Measurements from ENCODE around the gene ITGB1. TPM values are rescaled to one million over a fixed set of nuclear protein-coding genes. Genes with fewer than 3 reads are reported as not detected.

Gene ITGB1
- total and polyA plus RNA-seq, 2 donors from 2014 or later = 156 to 410 TPM

DNA sequence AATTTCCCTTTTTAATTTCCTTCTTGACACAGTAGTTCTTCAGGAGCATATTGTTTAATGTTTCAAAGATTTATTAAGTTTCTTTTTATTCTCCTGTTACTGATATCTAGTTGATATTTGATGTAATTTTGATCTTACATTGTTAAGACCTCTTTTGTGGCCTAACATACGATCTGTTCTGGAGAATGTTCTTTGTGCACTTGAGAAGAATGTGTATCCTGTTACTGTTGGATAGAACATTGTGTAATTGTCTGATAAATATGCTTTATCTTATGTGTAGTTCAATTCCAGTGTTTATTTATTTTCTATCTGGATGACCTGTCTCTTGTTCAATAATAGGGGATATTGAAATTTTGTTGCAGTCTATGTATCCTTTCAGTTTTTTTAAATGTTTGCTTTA, 106.7 kb downstream of the ITGB1 start:
- no peak overlapping the region for H3K4me3 ChIP-seq (ENCODE audit: low read length in 3 of 3)
- no peaks in the 10 kb centered on the region for H3K9me3 ChIP-seq (ENCODE audit: control insufficient read depth in 2 of 3, insufficient read depth in 1 of 3, low read length in 3 of 3)
- H3K9ac ChIP-seq (ENCODE audit: low read length in 3 of 3) = no peak overlapping the region
- TF ChIP-seq, protein P1, sequence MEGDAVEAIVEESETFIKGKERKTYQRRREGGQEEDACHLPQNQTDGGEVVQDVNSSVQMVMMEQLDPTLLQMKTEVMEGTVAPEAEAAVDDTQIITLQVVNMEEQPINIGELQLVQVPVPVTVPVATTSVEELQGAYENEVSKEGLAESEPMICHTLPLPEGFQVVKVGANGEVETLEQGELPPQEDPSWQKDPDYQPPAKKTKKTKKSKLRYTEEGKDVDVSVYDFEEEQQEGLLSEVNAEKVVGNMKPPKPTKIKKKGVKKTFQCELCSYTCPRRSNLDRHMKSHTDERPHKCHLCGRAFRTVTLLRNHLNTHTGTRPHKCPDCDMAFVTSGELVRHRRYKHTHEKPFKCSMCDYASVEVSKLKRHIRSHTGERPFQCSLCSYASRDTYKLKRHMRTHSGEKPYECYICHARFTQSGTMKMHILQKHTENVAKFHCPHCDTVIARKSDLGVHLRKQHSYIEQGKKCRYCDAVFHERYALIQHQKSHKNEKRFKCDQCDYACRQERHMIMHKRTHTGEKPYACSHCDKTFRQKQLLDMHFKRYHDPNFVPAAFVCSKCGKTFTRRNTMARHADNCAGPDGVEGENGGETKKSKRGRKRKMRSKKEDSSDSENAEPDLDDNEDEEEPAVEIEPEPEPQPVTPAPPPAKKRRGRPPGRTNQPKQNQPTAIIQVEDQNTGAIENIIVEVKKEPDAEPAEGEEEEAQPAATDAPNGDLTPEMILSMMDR (IDR thresholded peaks at IDR 0.05; ENCODE audit: borderline replicate concordance, extremely low read depth, insufficient read depth) = no peak
- DNase-seq = no peak
- H3K36me3 ChIP-seq (ENCODE audit: control insufficient read depth in 2 of 3, insufficient read depth in 3 of 3, low read length in 3 of 3) = no peaks in the 10 kb centered on the region
- no peaks in the 10 kb centered on the region for H3K4me1 ChIP-seq (ENCODE audit: control insufficient read depth in 2 of 3, insufficient read depth in 2 of 3, low read depth in 1 of 3, low read length in 3 of 3)
- FAIRE-seq = no peak
- H3K27me3 ChIP-seq (ENCODE audit: control insufficient read depth, insufficient read depth, low read length) = no peaks in the 10 kb centered on the region
- intact Hi-C loops (cut with DNase I) = no loop called here
- no peak overlapping the region for H3K27ac ChIP-seq (ENCODE audit: low read depth in 2 of 2, low read length in 2 of 2)
